ENCODE data around the gene FOXL3.

Gene FOXL3

DNA sequence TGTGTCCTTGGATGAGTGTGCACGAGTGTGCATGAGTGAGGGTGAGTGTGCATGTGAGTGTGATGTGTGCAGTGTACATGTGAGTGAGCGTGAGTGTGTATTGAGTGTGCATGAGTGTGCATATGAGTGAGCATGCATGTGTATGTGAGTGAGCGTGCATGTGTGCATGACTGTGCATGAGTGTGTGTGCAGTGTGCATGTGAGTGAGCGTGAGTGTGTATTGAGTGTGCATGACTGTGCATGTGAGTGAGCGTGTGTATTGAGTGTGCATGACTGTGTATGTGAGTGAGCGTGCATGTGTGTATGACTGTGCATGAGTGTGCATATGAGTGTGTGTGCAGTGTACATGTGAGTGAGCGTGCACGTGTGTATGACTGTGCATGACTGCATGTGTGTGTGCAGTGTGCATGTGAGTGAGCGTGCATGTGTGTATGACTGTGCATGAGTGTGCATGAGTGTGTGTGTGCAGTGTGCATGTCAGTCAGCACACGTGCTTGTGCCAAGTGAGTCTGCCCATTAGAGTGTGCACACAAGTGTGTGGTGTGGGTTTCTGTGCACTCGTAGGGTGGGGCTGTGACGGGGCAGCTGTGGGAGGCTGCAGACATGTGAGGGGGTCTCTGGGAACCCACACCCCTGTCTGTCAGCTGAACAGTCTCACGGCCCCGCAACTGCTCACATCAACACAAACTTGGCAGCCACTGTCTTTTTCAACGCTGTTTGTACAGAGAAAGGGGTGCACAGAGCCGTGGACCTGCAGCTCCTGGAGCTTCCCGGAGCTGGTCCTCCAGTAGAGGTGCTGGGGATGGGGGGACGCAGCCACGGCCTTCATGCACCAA, 14.8 kb downstream of the FOXL3 start:
- DNase-seq: no peak

DNA sequence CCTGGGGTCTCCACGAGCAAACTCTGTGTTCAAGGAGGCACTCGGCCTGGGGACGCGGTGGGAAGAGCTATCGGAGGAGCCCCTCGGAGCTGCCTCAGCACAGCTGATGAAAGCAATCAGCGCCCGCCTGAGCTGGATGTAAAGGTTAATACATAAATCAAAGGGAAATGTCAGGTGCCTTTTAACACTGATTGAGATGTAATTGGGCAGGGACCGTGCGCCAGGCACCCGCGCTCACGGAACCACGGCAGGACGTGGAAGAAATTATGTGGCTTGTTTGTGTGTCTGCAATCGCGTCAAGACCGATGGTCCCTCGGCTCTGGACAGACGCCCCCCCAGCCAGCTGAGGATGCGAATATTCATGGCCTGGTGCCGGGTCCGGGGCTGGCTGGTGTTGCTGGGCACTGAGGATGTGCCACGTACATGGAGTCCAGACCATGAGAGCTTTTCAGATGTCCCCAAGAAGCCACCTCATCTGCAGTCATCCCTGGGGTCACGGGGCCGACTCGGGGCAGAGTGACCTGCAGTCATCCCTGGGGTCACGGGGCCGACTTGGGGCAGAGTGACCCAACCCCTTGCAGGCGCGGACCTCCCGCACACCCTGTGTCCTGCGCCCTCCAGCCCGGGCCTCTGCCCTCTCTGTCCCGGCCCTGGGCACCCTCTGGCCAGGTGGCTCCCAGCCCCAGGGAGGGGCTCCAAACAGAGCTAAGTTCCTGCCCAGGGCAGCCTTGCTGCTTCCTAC, 15.6 kb downstream of the FOXL3 start:
- DNase-seq: no peak

DNA sequence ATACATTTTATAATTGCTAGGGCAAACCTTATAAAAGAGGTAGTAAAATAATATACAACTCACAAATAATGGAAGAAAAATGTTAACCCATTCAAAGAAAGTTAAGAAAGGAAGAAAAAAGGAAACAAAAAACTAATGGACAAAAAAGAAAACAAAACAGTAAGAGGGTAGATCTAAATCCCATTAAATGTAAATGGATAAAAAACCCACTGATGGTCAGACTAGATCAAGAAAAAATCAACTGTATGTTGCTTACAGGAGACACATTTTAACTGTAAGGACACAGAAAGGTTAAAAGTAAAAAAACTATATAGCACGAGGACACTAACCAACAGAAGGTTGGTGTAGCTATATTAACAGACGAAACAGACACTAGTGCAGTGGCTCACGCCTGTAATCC, 18.0 kb downstream of the FOXL3 start:
- no peak for DNase-seq

DNA sequence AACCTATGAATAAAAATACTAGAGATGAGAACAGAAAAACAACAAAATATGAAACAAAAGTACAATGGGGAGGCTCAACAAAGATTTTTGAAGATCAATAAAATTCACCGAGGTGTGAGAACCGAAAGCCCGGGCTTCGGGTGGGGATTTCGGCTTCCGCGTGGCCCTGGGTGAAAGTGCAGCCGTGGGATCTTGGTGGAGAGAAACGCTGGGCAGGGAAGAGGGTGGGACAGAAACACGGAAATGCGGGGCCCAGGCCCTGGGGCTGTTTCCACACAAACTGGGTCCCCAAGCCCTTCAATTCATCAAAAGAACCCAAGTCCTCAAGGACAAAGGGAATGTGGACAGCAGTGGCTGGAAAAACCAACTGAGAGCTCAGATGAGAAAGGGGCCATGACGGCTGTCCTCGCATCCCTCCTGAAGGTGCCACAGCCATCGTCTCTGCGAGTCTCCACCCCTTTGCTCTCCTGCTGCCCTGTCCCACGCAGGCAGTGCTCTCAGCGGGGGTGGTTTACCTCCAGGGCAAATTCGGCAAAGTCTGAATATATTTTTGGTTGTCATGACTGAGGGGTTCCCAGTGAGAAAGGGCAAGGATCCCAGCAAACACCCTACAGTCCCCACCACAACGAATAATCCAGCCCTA, 19.7 kb downstream of the FOXL3 start:
- DNase-seq: no peak

DNA sequence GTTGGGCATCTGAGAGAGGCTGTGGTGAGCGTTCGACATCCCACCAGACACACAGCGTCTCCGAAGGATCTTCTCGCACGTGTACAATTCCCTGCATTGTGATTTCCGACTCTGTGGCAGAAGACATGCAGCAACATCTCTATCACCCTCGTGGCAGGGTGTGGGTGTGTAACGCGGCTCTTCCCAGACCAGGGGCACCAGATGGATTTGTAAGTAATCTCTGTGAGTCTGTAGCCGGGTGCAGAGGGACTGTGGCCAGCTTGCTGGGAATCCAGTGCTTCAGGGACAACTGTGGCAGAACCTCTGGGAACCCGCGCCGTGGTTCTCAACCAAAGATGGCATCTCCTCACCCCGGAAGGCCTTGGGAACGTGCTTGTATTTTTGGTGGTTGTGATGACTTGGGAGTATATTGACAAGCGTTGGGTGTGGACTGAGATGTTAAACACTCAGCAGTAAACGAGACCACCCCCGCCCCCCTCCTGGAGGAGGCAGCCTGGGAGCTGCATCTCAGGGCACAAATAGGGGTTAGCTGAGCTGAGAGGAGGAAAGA, 21.2 kb downstream of the FOXL3 start:
- no peak for DNase-seq

DNA sequence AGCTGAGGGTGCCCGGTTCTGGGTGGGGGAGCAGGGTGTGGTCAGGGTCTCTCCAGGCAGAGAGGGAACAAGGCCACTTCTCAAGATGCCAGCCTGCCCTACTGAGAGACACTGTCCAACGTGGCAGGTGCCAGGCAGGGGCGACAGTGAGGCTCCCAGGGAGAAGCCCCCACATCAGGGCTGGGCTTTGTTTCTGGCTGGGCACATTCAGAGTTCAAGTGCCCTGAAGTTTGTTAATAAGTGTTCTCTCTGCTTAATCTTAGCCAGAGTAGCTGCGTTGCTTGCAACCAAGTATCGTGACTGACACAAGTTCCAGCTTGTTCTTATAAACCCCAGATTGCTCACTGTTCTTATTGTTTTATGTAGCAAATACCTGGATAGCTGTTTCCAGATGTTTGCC, 21.8 kb downstream of the FOXL3 start:
- DNase-seq: no peak

DNA sequence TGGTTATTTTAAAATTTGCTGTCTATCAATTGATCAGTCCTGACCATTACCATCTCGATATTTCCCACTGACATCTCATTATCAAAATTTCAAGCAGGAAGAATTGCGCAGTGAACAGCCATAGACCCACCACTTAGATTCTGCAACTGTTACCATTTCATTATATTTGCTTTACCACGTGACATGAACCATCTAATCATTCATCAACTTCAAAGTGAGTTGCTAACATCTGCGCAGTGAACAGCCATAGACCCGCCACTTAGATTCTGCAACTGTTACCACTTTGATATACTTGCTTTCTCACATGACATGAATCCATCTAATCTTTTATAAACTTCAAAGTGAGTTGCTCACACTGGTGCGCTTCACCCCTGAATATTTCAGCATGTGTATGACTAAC, 22.5 kb downstream of the FOXL3 start:
- DNase-seq: no peak

- DNase-seq: no peak
These were observed 24.9 kb downstream of the FOXL3 start for GRCh38 chr7:314853-315252.

- no peak for DNase-seq
These were observed 25.7 kb downstream of the FOXL3 start for GRCh38 chr7:315516-316265.

- DNase-seq: no peak
These were observed 27.9 kb downstream of the FOXL3 start for GRCh38 chr7:317643-318405.

DNA sequence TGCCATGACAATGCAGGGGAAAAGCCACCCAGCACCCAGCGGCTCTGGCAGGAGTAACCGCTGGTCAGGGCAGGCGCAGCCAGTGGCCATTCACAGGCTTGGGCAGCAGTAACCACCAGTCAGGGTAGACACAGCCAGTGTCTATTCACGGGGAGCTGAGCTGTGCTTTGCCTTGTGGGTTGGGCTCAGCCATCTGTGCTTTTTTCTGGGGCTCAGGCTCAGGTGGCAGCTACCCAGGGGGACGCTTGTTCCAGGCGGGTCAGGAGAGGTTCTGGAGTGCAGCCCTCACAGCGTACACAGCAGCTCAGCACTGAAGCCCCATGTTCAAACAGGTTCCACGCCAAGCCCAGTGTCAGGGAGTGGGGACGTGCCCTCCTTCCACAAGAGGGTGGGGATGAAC, 28.5 kb downstream of the FOXL3 start:
- no peak for DNase-seq

DNA sequence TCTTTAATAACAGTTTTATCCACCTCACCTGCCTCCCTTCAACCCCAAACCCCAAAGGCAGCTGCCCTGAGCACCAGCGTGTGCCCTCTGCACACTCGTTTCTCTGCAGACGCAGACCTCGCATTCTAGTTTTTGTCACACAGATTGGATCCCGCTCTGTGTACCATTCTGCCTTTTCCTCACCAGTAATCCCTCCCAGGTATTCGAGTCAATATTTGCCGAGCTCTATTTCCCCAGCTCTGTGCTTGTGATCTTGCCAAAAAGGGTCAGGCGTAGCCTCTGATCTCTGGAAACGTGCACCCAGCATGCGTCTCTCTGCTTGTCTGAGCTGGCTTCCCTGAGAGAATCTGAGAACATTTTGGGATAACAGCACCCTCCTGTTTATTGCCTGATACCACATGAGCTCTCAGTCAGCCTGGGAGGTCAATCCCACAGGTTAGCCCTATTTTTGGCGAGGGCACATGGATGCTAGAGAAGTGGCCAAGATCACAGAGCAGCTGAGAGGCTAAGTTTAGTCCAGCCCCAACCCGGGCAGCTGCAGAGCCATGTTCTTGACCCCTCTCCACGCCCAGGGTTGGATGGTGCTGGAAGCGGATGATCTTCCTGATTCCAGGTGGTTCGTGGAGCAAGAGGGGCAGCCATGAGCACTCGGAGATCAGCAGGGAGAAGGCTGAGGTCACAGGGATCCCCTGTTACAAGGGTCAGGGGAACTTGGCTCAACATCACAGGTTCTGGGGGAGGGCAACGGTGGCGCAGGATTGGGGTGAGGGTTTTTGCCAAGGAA, 29.1 kb downstream of the FOXL3 start:
- no peak for DNase-seq

DNA sequence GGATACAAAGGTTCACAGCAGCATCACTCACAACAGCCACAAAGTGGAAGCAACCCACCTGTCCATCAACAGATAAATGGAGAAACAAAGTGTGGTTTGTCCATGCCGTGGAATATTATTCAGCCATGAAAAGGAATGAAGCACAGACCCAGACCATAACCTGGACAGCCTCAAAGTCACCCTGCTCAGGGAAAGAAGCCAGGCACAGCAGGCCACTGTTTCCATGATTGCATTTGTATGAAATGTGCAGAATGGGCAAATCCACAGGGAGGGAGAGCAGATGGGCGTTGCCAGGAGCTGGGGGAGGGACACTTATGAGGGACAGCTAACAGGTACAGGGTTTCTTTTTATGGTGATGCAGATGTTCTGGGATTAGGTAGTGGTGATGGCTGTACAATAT, 30.3 kb downstream of the FOXL3 start:
- no peak for DNase-seq

DNA sequence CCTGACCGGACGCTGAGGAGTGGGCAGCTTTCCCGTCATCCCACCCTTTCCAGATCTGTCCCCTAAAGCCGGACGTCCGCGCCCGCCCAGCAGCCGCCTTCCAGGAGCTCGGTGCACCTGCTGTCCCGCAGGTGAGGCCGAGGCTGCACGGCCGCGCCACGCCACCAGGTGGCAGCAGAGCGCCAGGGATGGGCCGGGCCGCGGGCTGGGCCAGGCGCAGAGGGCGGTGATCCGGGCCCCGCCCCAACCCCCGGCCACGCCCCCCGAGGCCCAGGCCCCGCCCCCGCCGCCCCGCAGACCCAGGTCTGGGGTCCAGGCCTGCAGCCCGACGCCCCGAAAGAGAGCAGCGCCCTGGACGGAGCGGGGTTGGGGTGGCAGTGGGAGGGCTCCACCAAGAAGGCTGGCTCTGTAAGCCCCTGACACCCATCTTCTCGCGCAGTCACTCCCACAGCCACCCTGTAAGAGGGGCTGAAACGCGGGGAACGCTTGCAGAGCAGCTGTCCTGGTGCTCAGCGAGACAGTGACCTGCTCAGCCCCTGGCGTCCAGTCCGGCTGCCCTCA, 32.2 kb downstream of the FOXL3 start:
- DNase-seq: peak; percentile 37

- no peak for DNase-seq
These were observed 32.7 kb downstream of the FOXL3 start for GRCh38 chr7:322708-323111.

DNA sequence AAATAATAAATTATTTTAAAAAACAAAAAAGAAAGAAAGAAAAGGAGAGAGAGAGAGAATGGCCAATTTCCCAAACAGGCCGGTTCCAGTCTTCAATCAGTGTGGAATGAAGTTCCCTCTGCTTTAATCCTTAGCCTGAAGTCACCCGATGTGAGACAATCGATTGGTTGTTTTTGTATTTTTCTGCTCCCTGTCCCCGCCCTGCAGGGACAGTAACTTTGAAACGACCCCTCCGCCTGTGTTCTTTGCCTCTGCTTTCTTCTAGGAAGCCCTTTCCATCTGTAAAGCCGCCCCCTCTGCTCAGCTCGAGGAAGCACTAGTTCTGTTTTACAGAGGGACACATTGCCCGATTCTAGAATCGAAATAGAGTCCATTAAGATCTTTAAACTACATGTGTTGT, 33.4 kb downstream of the FOXL3 start:
- DNase-seq: no peak

- DNase-seq: no peak
These were observed 34.0 kb downstream of the FOXL3 start for GRCh38 chr7:324011-324410.

- no peak for DNase-seq
These were observed 35.3 kb downstream of the FOXL3 start for GRCh38 chr7:325051-325798.

GRCh38 chr7:325811-326210, 35.8 kb downstream of the FOXL3 start:
- DNase-seq: no peak

GRCh38 chr7:326273-326672, 36.3 kb downstream of the FOXL3 start:
- DNase-seq: no peak
